Adrenal gland (tissue), 5 donors: Measurements from ENCODE around the gene EPHA6.

Experiments used
- POLR2A ChIP-seq, 2 donors: fragments of 450-650 bp; IDR thresholded peaks; one replicate each; pipeline ENCODE4 v1.6.1; 2017; ENCODE audit warnings: antibody characterized with exemption in 2 of 2, mild to moderate bottlenecking in 2 of 2, moderate library complexity in 1 of 2
- TF ChIP-seq, protein P1 (sequence below), 6 experiments: fragments of 450-650 bp in 4 of 6; fragments of 200-600 bp in 2 of 6; sonication (generic) in 1 of 6; IDR thresholded peaks; 1 replicate in 5 of 6; 2 replicates in 1 of 6; pipeline versions ENCODE4 v1.5.1 to v1.8.0; 2016 to 2021; ENCODE audit warnings: antibody characterized with exemption in 6 of 6, mild to moderate bottlenecking in 2 of 6, moderate library complexity in 1 of 6
- donor health status: DM: no; HTN: no; CAD: no.

DNA sequence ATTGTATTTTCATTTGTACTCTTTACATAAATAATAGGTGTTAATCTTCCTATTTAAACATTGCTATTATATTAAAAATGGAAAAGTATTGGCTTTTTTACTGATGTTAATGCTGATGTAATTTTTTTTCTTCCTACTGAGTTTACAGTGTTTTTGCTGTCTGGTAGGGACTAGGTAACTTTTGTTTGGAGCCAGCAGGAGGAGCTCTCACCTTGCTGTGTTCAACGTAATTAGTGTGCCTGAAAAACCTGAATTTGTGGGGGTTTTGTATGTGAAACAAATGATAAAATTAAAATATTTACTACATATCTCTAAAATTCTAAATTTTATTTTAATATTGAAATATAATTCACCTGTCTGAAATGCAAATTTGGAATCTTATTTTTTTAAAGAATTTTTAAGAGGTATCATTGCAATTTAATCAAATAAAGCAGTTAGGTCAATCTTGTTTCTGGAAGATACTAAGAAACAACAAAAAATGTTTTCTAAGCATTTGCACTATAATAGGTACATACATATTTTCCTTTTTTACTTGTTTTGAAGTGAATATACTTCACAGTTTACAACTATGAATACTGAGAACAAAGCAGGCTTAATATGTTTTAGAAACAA is 48.8 kb downstream of the EPHA6 start:
- TF ChIP-seq, protein P1, sequence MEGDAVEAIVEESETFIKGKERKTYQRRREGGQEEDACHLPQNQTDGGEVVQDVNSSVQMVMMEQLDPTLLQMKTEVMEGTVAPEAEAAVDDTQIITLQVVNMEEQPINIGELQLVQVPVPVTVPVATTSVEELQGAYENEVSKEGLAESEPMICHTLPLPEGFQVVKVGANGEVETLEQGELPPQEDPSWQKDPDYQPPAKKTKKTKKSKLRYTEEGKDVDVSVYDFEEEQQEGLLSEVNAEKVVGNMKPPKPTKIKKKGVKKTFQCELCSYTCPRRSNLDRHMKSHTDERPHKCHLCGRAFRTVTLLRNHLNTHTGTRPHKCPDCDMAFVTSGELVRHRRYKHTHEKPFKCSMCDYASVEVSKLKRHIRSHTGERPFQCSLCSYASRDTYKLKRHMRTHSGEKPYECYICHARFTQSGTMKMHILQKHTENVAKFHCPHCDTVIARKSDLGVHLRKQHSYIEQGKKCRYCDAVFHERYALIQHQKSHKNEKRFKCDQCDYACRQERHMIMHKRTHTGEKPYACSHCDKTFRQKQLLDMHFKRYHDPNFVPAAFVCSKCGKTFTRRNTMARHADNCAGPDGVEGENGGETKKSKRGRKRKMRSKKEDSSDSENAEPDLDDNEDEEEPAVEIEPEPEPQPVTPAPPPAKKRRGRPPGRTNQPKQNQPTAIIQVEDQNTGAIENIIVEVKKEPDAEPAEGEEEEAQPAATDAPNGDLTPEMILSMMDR (IDR thresholded peaks at IDR 0.05) = peak in 5 of 6 experiments; percentile 20 to 57 (median 53)
- TF ChIP-seq POLR2A (IDR thresholded peaks at IDR 0.05) = no peak
